AML-193 (cell line): ENCODE measurements around the gene FRMD4A.

ENCODE experiments used
- DNase-seq, 2 experiments: peaks; one replicate each; lab custom pipeline; 2025; lab: John Stamatoyannopoulos, UW

FRMD4A gene

DNA sequence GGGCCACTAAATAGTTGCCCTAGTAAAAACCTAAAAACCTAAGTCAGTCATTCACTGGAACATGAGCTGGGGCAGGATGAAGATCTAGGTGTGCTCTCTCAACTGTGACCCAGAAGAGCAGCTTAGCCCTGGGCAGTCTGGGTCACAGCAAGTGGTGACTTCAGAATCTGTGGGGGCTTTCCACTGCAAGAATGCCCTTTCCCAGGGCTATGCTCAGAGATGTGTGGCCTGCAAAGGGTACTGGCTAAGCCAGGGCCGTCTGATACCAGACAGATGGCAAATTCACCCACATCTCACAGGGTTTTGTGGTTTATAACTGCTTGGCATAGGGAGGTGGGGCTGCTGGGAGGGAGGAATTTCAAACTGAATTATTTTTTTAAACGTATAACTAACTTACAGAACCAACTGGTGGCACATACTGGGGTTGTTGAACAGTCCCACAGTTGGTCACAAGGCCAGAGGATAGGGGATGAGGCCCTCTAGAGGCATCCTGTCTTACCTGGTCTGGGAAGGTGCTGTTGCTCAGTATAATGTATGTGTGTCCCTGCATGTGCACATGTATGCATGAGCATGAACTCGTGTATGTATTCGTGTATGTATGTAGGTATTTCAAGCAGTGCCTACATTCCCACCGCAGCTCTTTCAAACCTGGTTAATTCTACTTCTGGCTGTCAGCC is 680.7 kb downstream of the FRMD4A start:
- no peak for DNase-seq

DNA sequence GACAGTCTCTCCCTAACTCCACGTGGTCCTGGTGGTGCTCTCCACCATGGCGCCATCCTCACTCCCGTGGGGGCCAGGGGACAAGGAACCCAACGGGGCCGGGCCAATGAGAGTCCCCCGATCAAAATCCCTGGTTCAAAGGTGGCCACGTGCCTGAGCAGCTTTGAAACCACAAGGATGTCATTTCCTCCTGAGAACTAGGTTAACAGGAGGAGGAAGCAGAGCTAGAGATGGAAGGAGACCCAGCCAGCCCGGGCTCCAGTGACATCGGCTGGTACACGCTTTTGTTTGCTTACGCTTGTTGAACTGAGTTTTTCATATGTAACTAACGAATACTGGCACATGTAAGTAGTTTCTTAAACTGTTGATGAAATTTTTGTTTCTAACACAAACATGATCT is 682.3 kb downstream of the FRMD4A start:
- no peak for DNase-seq

GRCh38 chr10:13644866-13645265 is 685.9 kb downstream of the FRMD4A start:
- no peak for DNase-seq

- no peak for DNase-seq
Observed at GRCh38 chr10:13643016-13643415, 687.7 kb downstream of the FRMD4A start.

- DNase-seq = no peak
Observed at GRCh38 chr10:13642293-13642692, 688.4 kb downstream of the FRMD4A start.

- DNase-seq = no peak
Observed at GRCh38 chr10:13637894-13638293, 692.8 kb downstream of the FRMD4A start.

DNA sequence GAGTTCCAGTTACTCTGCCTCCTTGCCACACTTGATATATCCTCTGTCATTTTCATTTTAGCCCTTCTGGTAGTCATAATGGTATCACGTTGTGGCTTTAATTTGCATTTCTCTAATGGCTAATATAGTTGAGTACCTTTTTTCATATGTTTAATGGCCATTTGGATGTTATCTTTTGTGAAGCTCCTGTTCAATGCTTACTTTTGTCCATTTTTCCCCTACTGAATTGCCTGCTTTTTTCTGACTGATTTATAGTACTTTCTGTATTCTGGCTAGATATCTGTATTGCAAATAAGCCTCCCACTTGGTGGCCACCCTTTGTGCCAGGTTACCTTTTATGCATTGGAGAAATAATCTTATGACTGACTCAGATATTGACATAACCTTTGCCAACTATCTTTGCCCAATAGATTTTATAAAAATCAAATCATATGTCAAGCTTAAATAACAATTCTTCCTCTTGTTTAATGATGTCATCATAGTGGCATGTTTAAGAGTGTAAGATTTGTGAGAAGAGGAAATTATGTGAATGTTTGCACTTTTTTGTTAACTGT is 693.3 kb downstream of the FRMD4A start:
- DNase-seq = no peak

DNA sequence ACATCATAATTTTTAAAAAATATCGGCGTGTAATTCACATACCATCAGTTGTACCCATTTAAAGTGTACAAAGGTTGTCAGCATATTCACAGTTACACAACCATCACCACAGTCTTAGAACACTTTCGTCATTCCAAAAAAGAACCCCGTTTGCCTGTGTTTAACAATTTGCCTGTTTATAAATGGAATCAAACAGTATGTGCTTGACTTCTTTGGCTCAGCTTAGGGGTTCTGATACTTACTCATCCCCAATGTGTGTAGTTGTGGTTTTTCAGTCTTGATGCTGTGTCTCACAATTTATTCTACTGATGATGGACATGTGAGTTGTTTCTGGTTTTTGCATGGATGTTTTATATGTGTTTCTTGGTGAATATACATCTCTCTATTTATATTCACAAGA is 693.9 kb downstream of the FRMD4A start:
- no peak for DNase-seq

GRCh38 chr10:13634207-13634606 is 696.5 kb downstream of the FRMD4A start:
- DNase-seq = no peak

DNA sequence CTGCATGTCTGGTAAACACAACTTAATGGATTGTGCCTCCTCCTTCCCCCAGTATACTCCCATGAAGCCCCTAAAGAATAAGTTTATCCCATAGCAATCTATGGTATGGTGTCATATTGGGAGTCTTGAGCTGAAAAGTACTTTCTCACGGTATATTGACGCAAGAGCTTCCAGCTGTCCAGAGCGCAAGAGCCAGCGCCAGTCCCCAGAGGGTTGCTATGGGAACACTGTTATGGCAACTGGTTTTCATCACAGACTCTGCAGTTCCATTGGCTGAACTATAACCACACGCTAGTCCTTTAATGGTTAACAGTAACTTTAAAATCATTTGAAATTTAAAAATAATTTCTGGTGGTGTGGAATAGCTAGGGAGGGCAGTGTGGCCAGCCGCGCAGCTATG is 697.0 kb downstream of the FRMD4A start:
- no peak for DNase-seq

DNA sequence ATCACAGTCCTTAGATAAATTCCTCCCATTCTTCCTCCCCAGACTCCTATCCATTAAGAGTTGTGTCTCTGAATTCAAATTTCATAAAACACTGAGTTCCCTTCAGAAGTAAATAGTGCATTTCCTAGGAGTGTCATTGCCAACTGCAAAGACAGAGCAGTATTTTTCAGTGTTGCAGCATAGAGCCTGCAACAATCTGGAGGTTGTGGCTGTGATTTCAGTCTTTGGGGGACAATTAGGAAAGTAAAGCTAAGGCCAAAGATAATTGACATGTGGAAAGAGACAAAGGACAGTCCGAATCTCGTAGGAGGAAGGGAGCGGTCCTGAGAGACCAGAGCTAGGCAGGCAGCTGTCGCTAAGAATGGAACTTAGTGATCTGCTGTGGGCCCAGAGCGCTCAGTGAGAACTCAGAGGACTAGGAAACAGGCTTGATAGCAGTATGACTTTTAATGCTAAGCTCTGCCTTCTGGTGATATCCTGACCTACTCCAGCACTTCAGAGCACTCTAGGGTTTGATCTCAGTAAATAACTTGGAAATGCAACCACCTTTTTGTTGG is 697.8 kb downstream of the FRMD4A start:
- no peak for DNase-seq

DNA sequence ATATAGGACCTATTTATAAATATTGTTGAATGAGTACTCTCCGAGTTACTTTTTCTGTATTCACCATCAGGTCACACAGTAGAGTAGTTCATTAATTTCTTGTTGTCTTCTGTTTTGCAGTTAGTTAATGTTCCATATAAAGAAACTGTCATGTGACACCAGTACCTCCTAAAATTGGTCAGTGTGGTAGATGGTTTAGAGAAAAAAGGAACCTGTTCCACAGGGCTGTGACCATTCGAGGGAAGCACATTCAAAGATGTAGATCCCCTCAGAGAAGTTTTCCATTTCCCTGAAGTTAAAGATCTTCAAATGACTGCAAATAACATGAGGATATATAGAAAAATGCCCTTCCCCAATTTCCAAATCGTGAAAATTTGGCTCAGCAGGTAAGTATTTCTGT is 698.3 kb downstream of the FRMD4A start:
- no peak for DNase-seq

GRCh38 chr10:13631594-13631993 is 699.1 kb downstream of the FRMD4A start:
- no peak for DNase-seq

- DNase-seq = no peak
Observed at GRCh38 chr10:13630231-13630630, 700.5 kb downstream of the FRMD4A start.

DNA sequence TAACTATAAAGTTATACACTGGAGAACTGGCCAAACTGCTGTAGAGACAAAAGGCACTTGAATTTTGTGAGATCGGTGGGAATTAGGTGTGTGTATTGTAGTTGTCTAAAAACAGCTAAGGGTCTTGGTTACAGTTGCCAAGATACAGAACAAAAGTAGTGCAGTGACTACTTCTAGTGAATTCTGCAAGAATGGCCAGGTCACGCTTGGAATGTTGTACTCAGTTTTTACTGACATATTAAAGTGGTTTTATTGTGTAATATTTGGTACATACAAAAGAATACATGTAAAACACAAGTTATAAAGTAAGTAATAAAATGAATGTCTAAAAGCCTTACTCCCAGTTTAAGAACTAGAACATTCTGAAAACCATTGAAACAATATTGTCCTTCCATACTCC is 701.6 kb downstream of the FRMD4A start:
- DNase-seq = no peak

GRCh38 chr10:13628661-13629060 is 702.1 kb downstream of the FRMD4A start:
- no peak for DNase-seq

GRCh38 chr10:13627459-13628310 is 703.0 kb downstream of the FRMD4A start:
- no peak for DNase-seq

DNA sequence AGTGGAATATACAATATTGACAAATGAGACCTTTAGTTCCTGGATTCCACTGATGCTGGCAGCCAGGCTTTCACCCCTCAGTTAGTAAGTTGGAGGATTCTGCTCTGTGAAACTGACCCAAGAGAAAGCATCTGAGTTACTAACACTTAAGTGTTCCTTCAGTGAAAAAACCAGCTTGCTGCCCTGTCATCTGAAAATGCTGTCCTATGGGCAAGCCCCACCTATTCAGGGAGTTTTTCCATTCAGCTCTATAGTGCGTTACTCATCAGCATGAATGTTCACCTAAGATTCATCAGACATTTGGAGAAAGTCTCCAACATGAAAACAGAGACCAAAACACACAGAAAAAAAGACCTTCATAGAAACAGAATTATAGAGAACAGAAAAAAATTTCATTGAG is 706.1 kb downstream of the FRMD4A start:
- no peak for DNase-seq

GRCh38 chr10:13621931-13622330 is 708.8 kb downstream of the FRMD4A start:
- no peak for DNase-seq

GRCh38 chr10:13617116-13617515 is 713.6 kb downstream of the FRMD4A start:
- no peak for DNase-seq

GRCh38 chr10:13615650-13616300 is 714.9 kb downstream of the FRMD4A start:
- DNase-seq = no peak
